Calu3 (cell line): ENCODE results near the gene SLC16A7. TPM values are rescaled to one million over a fixed set of nuclear protein-coding genes. Genes with fewer than 3 reads are reported as not detected.

Experiments
- BruUV-seq: library from RNA; stranded (reverse); fragments of 400-500 nt; replicated peaks from 2 replicates; lab custom pipeline; 2021; lab: Mats Ljungman, UMichigan
- CTCF ChIA-PET: fragments of 300-600 bp; sonication (Branson Sonifier 250); formaldehyde crosslinking; loops from one replicate; lab custom pipeline; 2022; ENCODE audit warnings: antibody characterized with exemption; lab: Charles Lee
- DNase-seq: peaks from one replicate; pipeline ENCODE4 v3.0.0; 2022
- H3K27ac Mint-ChIP-seq: one replicate; pipeline ENCODE4 v1.8.0; 2022; ENCODE audit warnings: mixed read lengths; ENCODE audit not compliant: unreplicated experiment
- H3K27me3 Mint-ChIP-seq: one replicate; pipeline ENCODE4 v1.8.0; 2022; ENCODE audit warnings: mixed read lengths; ENCODE audit not compliant: unreplicated experiment
- H3K36me3 Mint-ChIP-seq: one replicate; pipeline ENCODE4 v1.8.0; 2022; ENCODE audit warnings: mild to moderate bottlenecking, moderate library complexity, mixed read lengths; ENCODE audit not compliant: insufficient read depth, unreplicated experiment
- H3K4me1 Mint-ChIP-seq: one replicate; pipeline ENCODE4 v1.8.0; 2022; ENCODE audit warnings: mild to moderate bottlenecking, low read depth, mixed read lengths; ENCODE audit not compliant: unreplicated experiment
- H3K4me3 Mint-ChIP-seq: one replicate; pipeline ENCODE4 v1.8.0; 2022; ENCODE audit warnings: mild to moderate bottlenecking, low read depth, moderate library complexity, mixed read lengths; ENCODE audit not compliant: unreplicated experiment
- H3K9me3 Mint-ChIP-seq: one replicate; pipeline ENCODE4 v1.8.0; 2022; ENCODE audit warnings: low read depth, mixed read lengths; ENCODE audit not compliant: unreplicated experiment
- intact Hi-C: fragments of 100-400 bp; cut with micrococcal nuclease; formaldehyde crosslinking; loops from one replicate; pipeline ENCODE4 v1.10.0; 2022; ENCODE audit not compliant: unreplicated experiment
- total RNA-seq: library from RNA; stranded (reverse); gene quantifications from 2 replicates; pipeline ENCODE4 v1.2.3, GENCODE V29; 2022
- TF ChIP-seq, protein P1 (sequence below): fragments of 200-600 bp; IDR thresholded peaks from one replicate; pipeline ENCODE4 v1.8.0; 2022; ENCODE audit warnings: antibody characterized with exemption; ENCODE audit not compliant: unreplicated experiment

Gene SLC16A7
- total RNA-seq, 1 experiment from 2014 or later: 58.6 TPM

DNA sequence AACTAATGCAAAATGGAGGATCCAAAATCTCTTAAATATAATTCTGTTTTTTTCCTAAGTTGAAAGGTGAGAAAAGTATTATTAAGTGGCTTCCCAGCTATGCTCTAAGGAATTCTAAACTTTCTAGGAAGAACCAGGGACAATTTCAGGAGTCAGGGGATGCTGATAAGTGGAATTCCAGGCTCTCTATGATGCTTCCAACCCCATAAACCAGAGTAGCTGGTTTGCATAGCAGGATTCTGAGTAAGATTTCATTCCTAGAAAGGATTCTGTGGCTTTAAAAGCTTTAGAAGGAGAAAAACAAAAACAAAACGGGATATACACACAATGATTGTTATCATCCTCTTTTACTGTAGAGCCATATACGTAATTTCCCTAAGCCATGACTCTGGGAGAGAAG lies 93.9 kb downstream of the SLC16A7 start:
- Mint-ChIP-seq H3K27me3 (no peaks in the 10 kb centered on the region), H3K4me1 (no peaks in the 10 kb centered on the region), H3K9me3 (peaks cover 3% of the 10 kb centered on the region), H3K4me3 (no peak overlapping the region), H3K36me3 (no peaks in the 10 kb centered on the region), H3K27ac (no peak overlapping the region)
- CTCF ChIA-PET: no interaction called here
- no peak for DNase-seq
- intact Hi-C loops: no loop called here
- BruUV-seq: no TSS peak
- TF ChIP-seq, protein P1, sequence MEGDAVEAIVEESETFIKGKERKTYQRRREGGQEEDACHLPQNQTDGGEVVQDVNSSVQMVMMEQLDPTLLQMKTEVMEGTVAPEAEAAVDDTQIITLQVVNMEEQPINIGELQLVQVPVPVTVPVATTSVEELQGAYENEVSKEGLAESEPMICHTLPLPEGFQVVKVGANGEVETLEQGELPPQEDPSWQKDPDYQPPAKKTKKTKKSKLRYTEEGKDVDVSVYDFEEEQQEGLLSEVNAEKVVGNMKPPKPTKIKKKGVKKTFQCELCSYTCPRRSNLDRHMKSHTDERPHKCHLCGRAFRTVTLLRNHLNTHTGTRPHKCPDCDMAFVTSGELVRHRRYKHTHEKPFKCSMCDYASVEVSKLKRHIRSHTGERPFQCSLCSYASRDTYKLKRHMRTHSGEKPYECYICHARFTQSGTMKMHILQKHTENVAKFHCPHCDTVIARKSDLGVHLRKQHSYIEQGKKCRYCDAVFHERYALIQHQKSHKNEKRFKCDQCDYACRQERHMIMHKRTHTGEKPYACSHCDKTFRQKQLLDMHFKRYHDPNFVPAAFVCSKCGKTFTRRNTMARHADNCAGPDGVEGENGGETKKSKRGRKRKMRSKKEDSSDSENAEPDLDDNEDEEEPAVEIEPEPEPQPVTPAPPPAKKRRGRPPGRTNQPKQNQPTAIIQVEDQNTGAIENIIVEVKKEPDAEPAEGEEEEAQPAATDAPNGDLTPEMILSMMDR: no peak

DNA sequence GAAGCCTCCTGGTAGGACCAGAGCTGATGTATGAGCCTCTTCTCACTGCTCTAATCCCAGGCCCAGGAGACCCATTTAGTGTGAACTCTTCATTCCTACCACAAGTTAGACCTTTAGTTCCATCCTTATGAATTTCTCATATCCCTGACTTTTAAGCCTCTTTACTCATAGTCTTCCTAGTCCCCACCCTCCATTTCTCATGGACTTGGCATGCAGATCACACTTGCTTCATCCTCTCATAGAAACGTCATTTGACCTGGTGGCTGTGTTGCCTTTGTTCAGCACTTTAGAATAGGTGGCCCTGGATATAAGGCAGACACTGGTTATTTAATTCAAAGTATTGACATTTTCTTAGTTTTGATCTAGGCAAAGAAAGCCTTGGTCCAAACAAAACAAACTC lies 99.5 kb downstream of the SLC16A7 start:
- H3K27ac Mint-ChIP-seq: no peak overlapping the region
- peaks cover 3% of the 10 kb centered on the region for H3K9me3 Mint-ChIP-seq

DNA sequence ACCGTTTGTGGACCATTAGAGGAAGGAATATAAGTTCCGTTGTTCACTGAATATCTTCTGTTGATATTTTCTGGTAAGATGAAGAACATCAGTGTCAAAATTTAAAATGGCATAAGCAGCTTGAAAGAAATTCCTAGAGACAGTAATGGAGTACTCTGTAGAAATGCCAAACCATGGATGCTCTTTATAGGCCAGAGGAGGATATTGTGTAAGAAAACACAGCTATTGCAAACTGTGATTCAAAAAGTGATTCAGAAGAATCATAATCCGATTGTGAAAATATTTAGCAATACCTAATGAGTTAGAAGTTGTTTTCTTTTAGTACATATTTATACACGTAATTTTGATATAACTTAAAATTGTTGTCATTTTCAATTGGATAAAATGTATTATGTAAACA lies 102.8 kb downstream of the SLC16A7 start:
- CTCF ChIA-PET: no interaction called here
- TF ChIP-seq, protein P1: no peak
- H3K9me3 Mint-ChIP-seq: no peaks in the 10 kb centered on the region
- H3K4me3 Mint-ChIP-seq: no peak overlapping the region
- no peaks in the 10 kb centered on the region for H3K36me3 Mint-ChIP-seq
- no peaks in the 10 kb centered on the region for H3K4me1 Mint-ChIP-seq
- no peaks in the 10 kb centered on the region for H3K27me3 Mint-ChIP-seq
- intact Hi-C loops: no loop called here
- no TSS peak for BruUV-seq
- H3K27ac Mint-ChIP-seq: no peak overlapping the region
- no peak for DNase-seq

More for the DNA sequence above, 99.5 kb downstream of the SLC16A7 start:
- DNase-seq: no peak
- Mint-ChIP-seq H3K4me1 (no peaks in the 10 kb centered on the region), H3K4me3 (no peak overlapping the region), H3K27me3 (no peaks in the 10 kb centered on the region), H3K36me3 (no peaks in the 10 kb centered on the region)
- CTCF ChIA-PET: no interaction called here
- TF ChIP-seq, protein P1: no peak
- BruUV-seq: no TSS peak
- intact Hi-C loops: no loop called here

DNA sequence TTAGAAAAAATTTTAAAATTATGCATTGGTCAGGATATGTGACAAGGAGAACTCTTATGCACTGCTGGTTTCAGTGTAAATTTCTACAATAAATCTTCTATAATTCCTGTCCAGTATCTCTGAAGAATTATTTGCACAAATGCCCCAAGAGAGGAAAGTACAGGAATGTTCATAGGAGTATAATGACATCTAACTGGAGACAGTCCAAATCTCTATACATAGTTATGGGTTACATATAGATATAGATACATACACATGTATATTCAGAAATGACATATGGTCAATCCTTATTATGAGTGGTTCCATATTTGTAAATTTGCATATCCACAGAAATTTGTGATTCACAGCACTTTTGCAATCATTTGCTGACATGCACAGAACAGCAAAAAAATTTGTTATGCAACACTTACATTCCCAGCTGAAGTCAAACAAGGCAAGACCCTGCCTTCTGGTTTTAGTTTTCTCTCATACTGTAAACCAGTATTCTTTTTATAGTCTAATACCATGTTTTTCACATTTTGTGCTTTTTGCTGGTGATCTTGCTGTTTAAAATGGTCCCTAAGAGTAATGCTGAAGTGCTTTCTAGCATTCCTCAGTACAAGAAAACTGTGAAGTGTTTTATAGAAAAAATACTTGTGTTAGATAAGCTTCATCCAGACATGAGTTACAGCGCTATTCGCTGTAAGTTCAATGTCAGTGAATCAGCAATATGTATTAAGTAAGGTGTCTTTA lies 103.8 kb downstream of the SLC16A7 start:
- CTCF ChIA-PET: no interaction called here
- H3K9me3 Mint-ChIP-seq: no peaks in the 10 kb centered on the region
- no peaks in the 10 kb centered on the region for H3K4me1 Mint-ChIP-seq
- H3K27ac Mint-ChIP-seq: no peak overlapping the region
- BruUV-seq: no TSS peak
- no peak overlapping the region for H3K4me3 Mint-ChIP-seq
- no peaks in the 10 kb centered on the region for H3K36me3 Mint-ChIP-seq
- intact Hi-C loops: no loop called here
- TF ChIP-seq, protein P1: no peak
- DNase-seq: no peak
- H3K27me3 Mint-ChIP-seq: no peaks in the 10 kb centered on the region
